Loucy (cell line): ENCODE results near the gene RUNX2.

Experiments used
- EZH2phosphoT487 ChIP-seq: fragments of 200-600 bp; IDR thresholded peaks from 2 replicates; pipeline ENCODE4 v1.6.1; 2018; ENCODE audit warnings: antibody characterized with exemption, mild to moderate bottlenecking, moderate library complexity, borderline replicate concordance
- TF ChIP-seq, protein P1 (sequence below): fragments of 200-600 bp; sonication (generic); conservative IDR thresholded peaks from 2 replicates; pipeline ENCODE4 v1.5.1; 2014; ENCODE audit warnings: mild to moderate bottlenecking, antibody characterized with exemption, low read length

- TF ChIP-seq, protein P1, sequence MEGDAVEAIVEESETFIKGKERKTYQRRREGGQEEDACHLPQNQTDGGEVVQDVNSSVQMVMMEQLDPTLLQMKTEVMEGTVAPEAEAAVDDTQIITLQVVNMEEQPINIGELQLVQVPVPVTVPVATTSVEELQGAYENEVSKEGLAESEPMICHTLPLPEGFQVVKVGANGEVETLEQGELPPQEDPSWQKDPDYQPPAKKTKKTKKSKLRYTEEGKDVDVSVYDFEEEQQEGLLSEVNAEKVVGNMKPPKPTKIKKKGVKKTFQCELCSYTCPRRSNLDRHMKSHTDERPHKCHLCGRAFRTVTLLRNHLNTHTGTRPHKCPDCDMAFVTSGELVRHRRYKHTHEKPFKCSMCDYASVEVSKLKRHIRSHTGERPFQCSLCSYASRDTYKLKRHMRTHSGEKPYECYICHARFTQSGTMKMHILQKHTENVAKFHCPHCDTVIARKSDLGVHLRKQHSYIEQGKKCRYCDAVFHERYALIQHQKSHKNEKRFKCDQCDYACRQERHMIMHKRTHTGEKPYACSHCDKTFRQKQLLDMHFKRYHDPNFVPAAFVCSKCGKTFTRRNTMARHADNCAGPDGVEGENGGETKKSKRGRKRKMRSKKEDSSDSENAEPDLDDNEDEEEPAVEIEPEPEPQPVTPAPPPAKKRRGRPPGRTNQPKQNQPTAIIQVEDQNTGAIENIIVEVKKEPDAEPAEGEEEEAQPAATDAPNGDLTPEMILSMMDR: no peak
- TF ChIP-seq EZH2phosphoT487: no peak
Measured at GRCh38 chr6:45667300-45667699, 339.2 kb downstream of the RUNX2 start.
